GM18873 (cell line): Measurements from ENCODE around the gene MTIF2.
"Not testable (repeated sequence)": the region's sequence is repeated elsewhere in the genome, so short reads cannot be mapped to it uniquely, and the experiment has no call there.

ENCODE experiments used
- ATAC-seq: cut with Tn5 transposase; IDR thresholded peaks from one replicate; pipeline ENCODE4 v1.9.1; 2021; ENCODE audit warnings: mild to moderate bottlenecking, moderate library complexity, moderate number of reproducible peaks; ENCODE audit not compliant: unreplicated experiment, low FRiP score

MTIF2 gene

DNA sequence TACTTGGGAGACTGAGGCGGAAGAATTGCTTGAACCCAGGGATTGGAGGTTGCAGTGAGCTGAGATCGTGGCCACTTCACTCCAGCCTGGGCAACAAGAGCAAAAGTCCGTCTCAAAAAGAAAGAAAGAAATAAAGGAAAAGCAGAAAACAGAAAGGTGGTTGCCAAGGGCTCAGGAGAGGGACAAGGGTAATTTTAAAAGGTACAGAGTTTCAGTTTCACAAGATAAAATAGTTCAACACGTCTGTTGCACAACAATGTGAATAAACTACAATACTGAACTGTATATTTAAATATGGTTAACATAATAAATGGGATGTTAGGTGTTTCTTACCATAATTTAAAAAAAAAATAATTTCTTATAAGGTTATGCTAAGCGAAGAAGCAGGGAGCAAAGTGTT is 23.6 kb downstream of the MTIF2 start:
- ATAC-seq, result no peak

GRCh38 chr2:55242617-55243016 is 26.4 kb downstream of the MTIF2 start:
- ATAC-seq, result no peak

GRCh38 chr2:55241582-55241981 is 27.4 kb downstream of the MTIF2 start:
- ATAC-seq, result not testable (repeated sequence)

GRCh38 chr2:55239656-55240222 is 29.3 kb downstream of the MTIF2 start:
- no peak for ATAC-seq

DNA sequence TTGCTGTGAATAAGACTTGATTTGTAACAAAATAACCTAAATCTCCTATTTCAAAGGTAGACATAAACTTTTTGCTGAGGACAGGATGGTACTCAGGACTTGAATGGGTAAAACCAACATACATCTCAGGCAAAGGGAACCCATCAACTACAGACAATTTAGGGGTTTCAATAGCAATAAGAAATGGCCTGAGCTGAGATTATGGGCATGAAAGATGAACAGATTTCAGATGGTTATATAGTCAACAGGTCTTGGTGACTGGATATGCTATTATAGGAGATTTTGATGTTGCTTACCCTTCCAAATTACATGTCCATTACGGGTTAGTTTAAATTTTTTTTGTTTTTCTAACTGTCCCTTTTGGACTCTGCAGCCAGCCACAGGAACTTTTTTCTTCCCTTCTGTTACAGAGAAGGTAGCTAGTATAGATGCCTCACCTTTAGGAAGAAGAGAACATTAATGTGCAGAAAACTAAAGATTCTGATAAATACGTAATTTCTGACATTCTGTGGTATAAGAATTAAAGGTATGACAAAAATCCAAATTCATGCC is 32.0 kb downstream of the MTIF2 start:
- no peak for ATAC-seq

- ATAC-seq, result no peak
These were observed 33.1 kb downstream of the MTIF2 start for GRCh38 chr2:55235724-55236538.

DNA sequence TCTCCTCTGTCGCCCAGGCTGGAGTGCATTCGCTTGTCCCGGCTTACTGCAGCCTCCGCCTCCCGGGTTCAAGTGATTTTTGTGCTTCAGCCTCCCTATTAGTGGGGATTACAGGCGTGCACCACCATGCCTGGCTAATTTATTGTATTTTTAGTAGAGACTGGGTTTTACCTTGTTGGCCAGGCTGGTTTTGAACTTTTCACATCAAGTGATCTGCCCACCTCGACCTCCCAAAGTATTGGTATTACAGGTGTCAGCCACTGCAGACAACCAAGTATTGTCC is 35.4 kb downstream of the MTIF2 start:
- ATAC-seq, result no peak

DNA sequence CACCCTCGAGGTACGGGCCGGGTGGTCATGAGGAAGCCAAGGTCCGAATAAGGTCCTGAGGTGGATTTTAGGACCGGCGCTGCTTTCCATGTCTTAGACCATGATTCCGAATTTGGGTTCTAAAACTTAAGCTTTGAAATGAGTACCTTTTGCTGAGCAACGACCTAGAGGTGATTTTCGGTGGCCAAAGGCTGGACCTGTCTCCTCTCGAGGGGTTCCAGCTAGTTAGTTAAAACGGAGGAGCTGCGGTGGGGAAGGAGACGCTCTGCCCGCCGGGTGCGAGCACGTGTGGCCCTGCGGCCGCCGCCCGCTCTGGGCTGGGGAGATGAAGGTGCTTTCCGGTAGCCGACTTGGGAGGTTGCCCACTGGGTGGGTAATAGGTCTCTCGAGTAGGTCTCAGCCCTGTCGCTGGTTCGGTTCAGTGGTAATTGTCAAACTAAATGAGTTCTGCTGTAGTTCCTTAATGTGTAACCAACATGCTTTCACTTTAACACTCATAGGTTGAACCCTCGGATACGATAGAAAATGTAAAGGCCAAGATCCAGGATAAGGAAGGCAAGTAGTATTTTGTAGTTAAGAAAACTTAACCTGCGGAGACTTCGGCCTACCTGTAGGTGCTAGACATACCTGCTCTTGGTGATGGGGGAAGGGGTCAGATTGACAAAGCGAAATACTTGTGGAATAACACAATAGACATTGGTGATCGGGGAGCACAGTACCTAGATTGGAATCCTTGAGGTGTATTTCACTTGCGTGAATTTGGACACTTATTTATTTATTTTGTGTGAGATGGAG is 36.0 kb downstream of the MTIF2 start:
- ATAC-seq, result peak; percentile 19

DNA sequence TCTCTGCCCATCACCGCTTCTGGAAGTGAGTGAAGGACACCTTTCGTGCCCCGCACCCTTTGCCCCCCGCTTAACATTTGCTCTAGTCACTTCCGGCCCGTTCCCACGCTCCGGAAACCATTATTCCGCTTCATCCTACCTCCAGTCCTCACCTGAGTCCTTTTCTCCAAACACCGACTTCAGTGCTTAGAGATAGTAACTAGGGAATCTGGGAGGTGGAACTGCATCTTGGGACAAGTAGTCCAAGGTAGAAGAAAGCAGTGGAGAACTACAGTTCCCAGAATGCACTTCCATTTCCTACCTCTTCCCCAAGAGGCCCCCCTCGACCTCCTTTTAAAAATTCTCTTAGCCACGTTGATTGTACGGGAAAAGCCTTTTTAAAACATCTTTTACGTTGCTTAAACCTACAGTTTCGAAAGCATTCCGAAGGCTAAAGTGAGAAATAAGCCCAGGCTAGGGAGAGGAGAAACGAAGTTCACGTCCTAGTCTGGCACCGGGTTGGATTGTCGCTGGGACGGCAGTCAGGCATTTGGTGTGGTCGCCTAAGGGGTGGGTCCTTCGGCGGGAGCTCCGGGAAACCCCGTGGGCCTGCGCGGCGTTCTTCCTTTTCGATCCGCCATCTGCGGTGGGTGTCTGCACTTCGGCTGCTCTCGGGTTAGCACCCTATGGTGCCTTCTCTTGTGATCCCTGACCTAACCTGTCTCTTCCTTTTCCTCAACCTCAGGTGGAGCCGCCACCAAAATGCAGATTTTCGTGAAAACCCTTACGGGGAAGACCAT is 36.8 kb downstream of the MTIF2 start, which contains the start of the genes CLHC1 and RPS27A:
CLHC1 (minus strand) TSS at position 210 of the 779 bp plus-strand sequence. CDS start 9,882 bp downstream, outside the sequence.
RPS27A (plus strand) TSS at position 605 of the 779 bp plus-strand sequence; CDS start at position 742, 137 bp downstream.
- peak; percentile 91 for ATAC-seq

GRCh38 chr2:55231546-55232083 is 37.4 kb downstream of the MTIF2 start:
- no peak for ATAC-seq

DNA sequence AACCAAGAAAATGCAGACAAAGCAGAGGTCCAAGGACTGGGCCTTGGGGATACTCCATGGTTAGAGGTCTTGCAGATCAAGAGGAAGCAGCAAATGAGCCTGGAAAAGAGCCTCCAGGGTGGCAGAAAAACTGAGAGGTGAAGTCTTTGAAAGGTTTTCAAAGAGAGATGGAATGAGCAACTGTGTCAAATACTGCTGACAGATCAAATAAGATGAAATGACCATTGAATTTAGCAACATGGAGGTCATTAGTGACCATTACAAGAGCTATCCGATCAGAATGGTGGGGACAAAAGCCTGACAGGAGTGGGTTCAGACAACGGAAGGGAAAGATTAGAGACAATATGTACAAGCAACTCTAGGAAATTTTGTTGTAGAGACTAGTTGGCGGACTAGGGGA is 38.5 kb downstream of the MTIF2 start:
- no peak for ATAC-seq

DNA sequence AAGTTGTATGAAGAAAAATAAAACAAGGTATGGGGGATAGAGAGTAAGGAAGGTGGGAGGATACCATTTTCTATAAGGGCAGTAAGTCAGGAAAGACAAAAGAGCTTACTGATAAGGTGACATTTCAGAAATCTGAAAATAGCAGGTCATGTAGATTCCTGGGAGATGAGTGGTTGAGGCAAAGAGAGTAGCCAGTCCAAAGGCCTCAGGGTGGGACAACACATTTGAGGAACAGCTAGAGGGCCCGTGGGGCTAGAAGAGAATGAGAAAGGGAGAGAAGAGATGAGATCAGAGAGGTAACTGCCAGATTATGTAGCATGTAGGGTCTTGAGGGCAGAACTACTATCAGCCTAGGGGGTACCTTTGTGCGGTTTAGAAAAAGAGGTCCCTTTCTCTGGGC is 39.8 kb downstream of the MTIF2 start:
- no peak for ATAC-seq

DNA sequence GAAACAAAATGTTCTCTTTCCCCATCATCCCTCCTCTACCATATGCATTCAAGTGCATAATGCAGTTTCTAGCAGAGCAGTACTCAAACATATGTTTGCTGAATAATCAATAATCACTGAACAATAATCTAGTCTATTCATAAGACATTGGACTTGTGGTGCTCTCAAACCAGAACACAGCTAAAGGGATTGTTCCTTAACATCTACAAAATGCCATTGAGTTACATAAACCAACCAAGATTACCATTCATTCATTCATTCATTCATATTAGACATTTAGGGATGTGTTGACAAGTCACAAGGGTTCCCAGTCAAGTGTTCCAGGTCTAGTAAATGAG is 40.8 kb downstream of the MTIF2 start:
- no peak for ATAC-seq

DNA sequence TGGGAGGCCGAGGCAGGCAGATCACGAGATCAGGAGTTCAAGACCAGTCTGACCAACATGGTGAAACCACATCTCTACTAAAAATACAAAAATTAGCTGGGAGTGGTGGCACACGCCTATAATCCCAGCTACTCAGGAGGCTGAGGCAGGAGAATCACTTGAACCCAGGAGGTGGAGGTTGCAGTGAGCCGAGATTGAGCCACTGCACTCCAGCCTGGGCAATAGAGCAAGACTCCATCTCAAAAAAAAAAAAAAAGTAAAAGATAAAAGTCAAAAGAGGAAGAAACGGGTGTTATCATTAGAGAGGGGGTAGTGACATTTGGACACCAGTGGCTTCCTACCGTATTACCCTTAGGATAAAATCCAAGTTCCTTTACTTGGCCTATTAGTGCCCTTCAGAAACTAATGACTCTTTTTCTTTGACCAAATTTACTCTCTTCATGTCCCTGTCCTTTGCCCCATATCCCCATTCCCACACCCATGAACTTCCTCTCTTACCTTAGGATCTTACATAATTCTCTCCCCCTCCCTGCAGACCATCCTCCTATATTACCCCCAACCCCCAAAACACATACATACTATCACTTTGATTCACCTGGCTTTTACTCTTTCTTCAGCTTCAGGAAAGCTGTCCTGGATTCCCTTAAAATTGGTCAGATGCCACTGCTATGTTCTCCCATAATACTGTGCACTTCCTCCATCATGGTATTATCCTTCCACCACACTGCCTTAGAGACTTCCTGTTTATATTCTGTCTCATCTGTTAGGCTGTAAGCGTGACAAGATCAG is 41.4 kb downstream of the MTIF2 start:
- not testable (repeated sequence) for ATAC-seq

- no peak for ATAC-seq
These were observed 43.5 kb downstream of the MTIF2 start for GRCh38 chr2:55225481-55226020.

GRCh38 chr2:55224761-55225261 is 44.2 kb downstream of the MTIF2 start:
- ATAC-seq, result no peak

DNA sequence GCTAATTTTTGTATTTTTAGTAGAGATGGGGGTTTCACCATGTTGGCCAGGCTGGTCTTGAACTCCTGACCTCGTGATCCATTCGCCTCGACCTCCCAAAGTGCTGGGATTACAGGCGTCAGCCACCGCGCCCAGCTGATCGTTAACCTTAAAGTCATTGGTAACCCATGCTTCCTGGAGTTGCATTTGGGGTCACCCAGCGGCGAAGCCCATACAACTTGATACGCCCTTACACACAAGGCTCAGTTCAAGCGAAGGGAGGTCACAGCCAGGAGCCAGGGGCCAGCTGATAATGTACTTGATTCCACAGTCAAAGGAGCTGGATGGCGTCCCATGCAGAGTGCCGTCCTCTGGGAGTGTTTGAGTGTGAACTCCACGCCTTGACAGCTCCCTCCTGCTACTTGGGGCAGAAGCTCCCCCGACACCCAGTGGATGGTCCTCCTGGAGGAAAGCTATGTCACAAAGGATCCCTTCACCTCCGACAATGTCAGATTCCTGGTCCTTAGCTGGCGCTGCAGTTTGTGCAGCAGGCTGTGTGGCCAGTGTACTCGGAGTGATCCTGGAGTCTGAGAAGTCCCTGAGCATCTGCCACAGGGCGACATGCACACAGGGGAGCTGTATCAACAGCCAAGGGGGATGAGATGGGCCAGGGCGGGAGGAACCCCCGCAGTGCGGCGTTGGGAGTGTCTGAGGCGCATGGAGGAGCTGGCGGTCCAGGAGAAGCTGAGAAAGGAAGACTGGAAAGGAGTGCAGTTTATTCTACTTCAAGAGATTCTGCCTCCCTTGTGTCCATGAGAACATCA is 44.9 kb downstream of the MTIF2 start:
- ATAC-seq, result no peak

DNA sequence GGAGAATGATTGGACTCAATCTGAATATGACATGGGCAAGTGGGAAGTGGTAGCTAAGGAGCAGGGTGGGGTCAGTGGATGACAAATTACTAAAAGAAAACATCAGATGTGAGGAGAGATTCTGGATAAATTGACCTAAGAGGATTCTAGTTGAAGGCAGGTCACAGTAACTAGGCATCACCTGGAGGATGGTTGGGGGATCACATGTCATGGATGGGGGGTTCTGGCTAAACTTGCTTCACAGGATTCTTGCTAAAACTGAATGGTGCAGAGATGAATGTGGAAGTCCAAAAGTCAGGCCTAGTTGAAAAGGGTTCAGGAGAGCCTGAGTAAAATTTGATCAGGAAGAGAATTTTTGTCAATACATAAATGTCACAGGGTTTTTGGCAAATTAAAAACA is 55.2 kb downstream of the MTIF2 start:
- no peak for ATAC-seq
